Stimulated activated CD8-positive, alpha-beta memory T cell treated with anti-CD3 and anti-CD28 coated beads, Interleukin-4, amount 100 ng/mL, for 1 hour (primary cell): Measurements from ENCODE around the gene UBE2S.
"Not testable (repeated sequence)": the region's sequence is repeated elsewhere in the genome, so short reads cannot be mapped to it uniquely, and the experiment has no call there.

Experiments
- DNase-seq, 2 donors: peaks; one replicate each; pipeline ENCODE4 v3.0.0-alpha.2; 2020; ENCODE audit warnings: low read depth in 2 of 2, low spot score in 1 of 2

The UBE2S gene

GRCh38 chr19:55407550-55407799 is at the start of gene UBE2S:
UBE2S (minus strand) TSS chr19:55407788; CDS start chr19:55407589, 199 bp downstream.
- DNase-seq: not testable (repeated sequence)

- no peak for DNase-seq
Measured at GRCh38 chr19:55456347-55456746, 48.8 kb upstream of the UBE2S start.

DNA sequence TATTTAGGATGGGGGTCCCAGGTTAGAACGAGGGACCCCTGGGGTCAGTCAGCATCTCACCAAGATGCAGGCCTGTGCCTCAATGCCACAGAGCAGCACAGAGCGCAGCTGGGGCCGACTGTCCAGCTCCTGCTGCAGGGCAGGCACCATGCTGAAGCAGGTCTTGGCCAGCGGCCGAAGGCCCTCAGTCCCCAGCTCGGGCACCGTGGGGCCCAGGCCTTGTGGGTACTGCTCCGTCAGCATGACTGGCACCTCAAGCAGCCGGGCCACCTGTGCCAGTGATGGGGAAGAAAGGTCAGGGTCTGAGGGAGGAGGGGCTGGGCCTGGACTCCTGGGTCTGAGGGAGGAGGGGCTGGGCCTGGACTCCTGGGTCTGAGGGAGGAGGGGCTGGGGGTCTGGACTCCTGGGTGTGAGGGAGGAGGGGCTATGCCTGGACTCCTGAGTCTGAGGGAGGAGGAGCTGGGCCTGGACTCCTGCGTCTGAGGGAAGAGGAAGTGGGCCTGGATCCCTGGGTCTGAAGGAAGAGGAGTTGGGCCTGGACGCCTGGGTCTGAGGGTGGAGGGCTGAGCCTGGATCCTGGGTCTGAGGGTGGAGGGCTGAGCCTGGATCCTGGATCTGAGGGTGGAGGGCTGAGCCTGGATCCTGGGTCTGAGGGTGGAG is 48.1 kb upstream of the UBE2S start:
- DNase-seq: no peak

- peak in 1 of 2 donors; percentile 15 for DNase-seq
Measured at GRCh38 chr19:55454787-55455243, 47.2 kb upstream of the UBE2S start.

- no peak for DNase-seq
Measured at GRCh38 chr19:55453511-55454260, 46.1 kb upstream of the UBE2S start.

DNA sequence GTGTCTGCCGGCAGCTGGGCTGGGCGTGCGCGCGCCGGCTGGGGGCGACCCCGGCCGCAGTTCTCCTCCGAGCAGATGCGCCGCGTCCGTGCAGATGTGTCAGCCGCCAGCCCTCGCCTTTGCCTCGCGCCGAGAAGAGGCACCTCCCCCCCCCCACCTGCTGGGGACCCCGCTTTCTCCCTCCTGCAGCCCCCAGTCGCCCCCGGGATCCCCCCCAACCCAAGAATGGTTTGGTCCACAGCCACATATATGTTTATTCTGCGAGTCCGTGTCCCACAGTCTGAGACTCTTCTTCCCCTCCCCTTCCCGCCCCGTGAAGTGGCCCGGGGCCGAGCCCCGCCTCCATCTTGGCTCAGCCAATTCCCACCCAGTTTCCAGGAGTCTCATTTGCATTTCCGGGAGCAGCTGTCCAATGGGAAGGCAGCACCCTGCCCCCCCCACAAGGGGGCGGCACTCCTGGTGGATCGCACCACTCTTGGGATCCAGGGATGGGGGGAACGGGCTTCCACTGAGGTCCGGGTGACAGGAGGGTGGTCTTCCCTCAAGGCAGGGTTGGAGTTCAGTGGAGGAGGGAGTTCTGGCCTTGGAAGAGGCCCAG is 45.3 kb upstream of the UBE2S start:
- DNase-seq: no peak

DNA sequence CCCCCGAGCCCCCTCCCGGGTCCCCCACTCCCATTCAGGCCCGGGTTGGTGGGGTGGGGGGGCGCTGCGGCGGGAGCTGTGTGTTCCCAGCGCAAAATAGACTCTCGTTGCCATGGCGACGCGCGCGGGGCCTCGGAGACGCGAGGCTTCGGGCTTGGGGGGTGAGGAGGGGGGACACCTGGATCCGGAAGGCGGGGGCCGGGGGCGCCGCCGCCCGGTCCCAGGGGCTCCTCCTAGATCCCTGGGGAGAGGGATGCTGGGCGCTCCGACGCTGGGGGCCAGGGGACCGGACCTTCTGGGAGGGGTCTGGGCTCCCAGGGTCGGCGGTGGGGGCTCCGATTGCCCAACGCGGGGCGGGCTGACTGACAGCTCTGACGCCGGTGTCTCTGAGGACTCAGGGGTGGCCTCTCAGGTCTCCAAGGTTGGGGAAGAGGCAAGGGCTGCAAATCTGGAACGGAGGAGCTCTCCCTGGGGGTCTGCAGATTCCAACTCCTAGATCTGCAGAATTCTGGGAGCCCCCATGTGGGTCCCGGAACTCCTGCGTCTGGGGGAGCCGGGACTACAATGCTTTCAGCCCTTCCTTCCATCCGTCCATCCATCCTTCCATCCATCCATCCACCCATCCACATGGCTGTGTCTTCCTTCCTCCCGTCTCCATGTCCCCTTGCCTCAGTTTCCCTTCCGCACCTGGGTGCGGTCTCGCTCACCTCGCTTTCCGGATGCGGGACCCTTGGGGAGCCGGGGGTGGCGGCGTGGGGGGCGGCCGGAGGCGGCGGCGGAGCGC is 44.6 kb upstream of the UBE2S start:
- DNase-seq: no peak

DNA sequence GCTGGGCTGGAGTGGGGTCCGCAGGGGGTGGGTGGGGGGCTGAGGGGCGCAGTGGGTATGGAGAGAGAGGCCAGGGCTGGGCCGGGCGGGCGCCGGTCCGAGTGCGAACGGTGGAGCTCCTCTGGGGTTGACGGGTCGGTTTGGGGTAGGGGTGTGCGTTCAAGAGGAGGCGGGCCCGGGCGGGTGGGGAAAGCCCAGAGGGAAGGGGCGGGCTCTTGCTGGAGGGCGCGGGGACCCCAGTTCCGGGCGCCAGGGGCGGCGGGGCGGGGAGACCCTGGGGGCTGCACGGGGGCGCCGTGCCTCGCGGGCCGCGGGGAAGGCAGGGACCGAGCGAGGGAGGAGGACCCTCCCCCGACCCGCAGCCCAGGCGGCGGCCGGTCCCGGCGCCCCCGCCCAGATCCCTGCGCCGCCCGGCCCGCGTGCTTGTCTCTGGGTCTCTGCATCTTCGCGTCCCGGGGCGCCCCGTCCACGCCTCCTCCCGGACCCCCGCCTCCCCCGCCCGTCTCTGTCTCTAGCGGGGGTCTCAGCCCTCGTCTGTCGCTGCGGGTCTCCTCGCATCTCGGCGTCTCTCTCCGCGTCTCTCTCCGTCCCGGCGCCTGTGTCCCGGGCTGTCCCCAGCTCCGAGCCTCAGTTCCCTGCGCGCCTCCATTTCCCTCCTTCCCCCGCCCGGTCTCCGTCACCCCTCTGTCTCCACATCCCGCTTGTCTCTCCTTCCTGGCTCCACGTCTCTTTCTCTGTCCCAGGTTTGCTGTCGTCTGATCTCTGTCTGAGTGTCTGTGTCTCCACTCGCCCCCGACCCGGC is 43.8 kb upstream of the UBE2S start:
- no peak for DNase-seq

GRCh38 chr19:55449469-55449868 is 41.9 kb upstream of the UBE2S start:
- no peak for DNase-seq

- not testable (repeated sequence) for DNase-seq
Measured at GRCh38 chr19:55448175-55448490, 40.5 kb upstream of the UBE2S start.

GRCh38 chr19:55447421-55448174 is 40.0 kb upstream of the UBE2S start:
- no peak for DNase-seq

- no peak for DNase-seq
Measured at GRCh38 chr19:55446060-55446459, 38.5 kb upstream of the UBE2S start.

DNA sequence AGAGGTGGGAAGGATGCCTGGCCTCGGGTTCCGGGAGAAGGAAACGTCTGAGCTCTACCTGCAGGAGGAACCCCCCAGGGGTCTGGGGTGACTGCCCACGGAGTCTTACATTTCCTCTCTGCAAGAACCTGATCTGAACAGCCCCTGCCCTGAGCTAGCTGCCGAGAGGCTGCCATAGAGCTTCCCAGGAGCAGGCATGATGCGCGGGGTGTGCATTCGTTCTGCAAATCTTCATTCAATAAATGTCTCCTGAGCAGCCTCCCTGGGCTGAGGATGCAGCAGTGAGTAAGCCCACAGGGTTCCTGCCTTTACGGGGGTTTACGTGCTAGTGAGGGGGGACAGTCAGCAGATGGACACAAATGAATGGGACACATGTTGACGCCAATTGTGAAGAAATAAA is 37.1 kb upstream of the UBE2S start:
- DNase-seq: no peak

- no peak for DNase-seq
Measured at GRCh38 chr19:55443824-55444480, 36.4 kb upstream of the UBE2S start.

- no peak for DNase-seq
Measured at GRCh38 chr19:55443045-55443823, 35.6 kb upstream of the UBE2S start, which contains the start of gene SHISA7. SHISA7 (minus strand) TSS chr19:55443300; CDS start chr19:55442863, 437 bp downstream.

GRCh38 chr19:55442372-55442961 is 34.9 kb upstream of the UBE2S start:
- DNase-seq: no peak

DNA sequence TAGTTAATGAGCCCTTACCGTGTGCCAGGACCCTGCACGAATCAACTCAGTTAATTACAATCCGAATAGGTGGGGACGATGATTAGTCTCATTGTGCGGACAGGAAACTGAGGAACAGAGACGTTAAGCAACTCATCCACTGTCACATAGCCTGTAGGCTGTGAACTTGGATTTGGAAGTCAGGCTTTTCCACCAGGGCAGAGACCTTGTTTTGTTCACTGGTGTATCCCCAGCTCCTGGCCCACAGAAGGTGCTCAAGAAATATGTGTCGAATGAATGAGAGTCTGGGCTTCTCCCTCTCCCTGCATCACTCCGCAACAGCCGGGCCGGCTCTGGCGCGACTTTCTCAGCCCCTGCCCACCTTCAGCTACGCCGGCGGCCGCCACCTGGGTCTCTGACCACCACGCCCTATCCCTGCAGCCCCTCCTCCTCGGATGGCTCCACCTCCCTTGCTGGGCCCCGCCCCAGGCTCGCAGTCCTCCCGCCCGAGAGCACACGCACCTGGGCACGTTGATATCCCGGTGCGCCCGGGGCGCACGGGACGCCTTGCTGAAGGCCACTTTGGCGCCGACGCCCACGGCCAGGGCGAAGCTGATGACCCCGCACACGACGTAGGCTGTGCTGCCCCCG is 34.2 kb upstream of the UBE2S start:
- DNase-seq: no peak

DNA sequence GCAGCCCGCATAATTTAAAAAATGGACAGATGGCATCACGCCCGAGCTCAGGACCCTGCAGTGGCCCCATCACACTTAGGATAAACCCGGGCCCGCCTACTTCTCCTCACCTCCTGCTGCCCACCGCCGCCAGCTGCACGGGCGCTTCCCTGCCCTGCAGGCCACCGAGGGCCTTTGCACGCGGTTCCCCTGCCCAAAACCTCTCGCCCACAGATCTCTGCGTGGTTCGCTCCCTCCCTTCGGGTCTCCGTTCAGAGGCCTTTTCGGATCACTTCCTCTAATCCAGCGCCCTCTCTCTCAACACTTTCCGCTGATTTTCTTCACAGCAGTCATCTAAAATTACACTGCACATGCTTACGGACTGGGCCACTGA is 33.7 kb upstream of the UBE2S start:
- DNase-seq: no peak
